NOMO-1 (cell line): ENCODE data around the gene DTL.

Source experiments
- DNase-seq, 2 experiments: peaks; one replicate each; lab custom pipeline; 2025; ENCODE audit not compliant: unreplicated experiment in 2 of 2; lab: John Stamatoyannopoulos, UW

Gene DTL

DNA sequence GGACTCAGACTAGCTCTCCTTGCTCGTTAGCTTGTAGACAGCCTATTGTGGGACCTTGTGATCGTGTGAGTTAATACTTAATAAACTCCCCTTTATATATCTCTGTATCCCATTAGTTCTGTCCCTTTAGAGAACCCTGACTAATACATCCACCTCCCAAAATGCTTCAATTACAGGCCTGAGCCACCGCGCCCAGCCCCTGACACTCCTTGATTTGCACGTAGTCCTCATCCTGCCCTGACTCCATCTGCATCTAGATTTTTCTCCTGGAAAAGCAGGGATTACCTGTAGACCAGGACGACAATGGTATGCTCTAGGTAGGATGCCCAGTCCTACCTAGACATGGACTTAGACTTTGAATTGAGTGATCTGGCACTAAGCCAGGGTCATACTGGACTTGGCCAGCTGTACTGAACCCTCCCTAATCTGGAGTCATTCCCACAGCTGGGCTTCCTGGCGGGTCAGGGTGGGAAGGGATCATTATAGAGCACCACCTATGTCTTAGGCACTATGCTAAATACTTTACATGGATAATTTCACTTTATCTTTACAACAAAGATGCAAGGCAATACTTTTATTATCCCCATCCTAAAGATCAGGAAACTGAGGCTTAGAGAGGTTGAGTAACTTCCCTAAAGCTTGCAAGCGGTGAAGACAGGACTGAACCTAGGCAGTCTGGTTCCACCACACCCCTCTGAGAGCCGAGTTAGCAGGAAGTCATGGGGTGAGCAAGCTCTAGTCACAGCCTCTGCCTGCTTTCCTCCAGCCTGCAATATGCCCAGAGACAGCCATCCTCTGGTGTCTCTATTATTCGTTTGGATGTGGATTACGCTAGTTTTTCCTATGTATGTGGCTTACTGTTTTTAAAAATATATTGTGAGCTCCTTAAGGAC, 89.4 kb downstream of the DTL start:
- peak; percentile 66 to 75 for DNase-seq

DNA sequence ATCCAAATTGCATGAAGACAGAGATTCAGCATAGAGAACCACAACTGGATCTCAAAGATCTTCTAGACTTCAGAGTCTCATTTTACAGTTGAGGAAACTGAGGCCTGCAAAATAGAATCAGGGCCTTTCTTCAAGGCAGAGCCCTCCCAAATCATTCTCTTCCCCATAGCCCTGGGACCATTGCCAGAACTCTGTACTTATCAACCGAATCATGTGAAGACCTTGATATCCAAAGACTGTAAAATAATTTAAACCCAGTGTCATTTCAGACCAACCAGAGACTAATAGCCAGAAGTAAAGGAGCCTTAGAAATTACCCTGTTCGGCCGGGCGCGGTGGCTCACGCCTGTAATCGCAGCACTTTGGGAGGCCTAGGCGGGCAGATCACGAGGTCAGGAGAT, 90.1 kb downstream of the DTL start:
- no peak for DNase-seq

DNA sequence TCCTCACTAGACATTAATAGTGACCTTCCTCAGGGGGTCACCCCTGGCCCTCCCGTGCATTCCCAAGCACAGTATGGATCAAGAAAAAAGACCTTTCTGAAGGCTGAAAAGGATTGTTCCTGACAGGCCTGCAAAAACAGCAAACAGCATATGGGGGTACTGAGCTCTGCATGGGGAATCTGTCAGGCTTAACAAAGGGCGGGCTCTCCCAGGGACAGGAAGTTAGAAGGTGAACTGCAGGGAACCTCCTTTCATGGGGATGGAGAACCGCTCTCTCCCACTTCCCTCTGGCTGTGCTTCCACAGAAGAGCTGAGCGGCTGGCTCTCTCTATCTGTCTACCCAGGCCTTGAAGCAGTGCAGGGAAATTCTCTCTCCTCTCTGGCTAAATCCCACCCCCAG, 91.7 kb downstream of the DTL start:
- no peak for DNase-seq

DNA sequence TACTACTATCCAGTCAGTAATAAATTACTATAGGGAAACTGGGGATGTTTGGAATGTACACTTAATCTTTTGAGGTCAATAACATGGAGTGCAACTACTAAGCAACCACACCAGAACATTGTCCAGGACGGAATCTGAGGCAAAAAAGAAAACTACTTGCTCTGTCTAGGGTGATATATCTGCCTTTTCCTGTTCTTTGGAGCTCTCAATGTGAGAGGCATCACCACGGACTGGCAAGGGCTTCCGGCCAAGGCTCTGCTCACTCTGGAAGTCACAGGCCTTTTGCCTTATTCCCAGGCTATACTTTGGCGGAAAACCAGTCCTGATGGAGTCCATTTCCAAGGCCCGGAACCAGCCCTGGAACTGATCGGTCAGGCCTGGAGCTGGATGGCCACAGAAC, 94.2 kb downstream of the DTL start:
- no peak for DNase-seq

DNA sequence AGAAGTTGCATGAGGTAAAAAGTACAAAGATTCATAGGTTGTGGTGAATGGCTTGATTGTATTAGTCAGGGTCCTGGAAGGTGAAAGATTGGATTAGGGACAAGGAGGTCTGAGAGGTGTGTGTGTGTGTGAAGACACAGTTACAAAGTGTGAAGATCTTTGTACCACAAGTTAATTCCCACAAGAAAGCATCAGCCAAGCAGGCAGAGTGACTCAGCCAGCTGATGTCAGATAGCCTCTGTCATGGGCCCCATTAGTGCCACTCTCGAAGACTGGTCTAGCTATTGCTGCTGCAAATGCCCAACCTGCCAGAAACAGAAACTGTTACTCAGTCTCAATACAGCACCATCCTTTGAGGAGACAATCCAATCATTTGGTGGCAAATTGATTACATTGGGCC, 96.5 kb downstream of the DTL start:
- no peak for DNase-seq

DNA sequence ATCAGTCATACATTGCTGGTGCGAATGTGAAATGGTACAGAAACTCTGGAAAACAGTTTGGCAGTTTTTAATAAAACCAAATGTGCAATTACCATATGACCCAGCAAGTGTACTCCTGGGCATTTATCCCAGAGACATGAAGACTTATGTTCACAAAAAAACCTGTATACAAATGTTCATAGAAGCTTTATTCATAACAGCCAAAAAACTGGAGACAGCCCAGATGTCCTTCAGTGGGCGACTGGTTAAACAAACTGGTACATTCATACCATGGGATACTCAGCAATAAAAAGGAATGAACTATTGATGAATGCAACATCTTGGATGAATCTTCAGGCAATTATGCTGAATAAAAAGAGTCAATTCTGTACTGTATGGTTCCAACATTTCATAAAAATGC, 97.8 kb downstream of the DTL start:
- no peak for DNase-seq

DNA sequence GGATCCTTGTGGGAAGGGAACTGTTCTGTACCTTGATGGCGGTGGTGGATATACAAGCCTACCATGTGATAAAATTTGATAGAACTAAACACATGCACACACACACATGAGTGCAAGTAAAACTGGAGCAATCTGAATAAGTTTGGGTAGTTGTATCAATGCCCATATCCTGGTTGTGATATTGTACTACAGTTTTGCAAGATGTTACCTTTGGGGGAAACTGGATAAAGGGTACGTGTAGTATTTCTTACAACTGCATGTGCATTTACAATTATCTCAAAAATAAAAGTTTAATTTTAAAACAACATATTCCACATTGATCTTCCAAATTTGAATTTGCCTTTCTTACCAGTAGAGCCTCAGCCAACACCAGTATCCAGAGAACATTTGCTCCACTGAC, 99.6 kb downstream of the DTL start:
- no peak for DNase-seq

DNA sequence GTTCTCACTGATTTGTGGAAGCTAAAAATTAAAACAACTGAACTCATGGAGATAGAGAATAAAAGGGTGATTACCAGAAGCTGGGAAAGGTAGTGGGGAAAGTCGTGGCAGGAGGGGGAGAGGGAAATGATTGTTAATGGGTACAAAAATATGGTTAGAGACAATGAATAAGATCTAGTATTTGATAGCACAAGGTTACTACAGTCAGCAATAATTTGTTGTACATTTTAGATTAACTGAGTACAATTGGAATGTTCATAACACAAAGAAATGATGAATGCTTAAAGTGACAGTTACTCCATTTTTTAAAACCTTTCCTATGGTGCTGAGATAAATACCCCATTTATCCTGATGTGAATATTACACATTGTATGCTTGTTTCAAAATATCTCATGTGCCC, 102.3 kb downstream of the DTL start:
- no peak for DNase-seq

DNA sequence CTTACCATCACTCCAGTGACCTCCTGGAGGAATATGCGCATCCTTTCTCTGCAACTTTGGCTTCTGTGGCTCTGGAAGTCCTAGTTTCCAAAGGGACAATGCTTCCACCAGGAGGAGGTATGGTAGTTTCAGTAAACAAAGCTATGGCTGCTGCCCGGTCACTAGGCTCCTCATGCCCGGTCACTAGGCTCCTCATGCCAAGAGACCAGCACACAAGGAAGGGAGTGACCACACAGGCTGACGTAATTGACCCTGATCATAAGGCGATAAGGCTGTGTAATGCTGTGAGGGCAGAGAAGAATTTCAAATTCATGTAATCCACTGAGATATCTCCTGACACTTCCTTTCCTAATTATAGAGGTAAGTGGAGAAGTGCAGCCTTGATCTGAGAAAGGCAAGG, 102.9 kb downstream of the DTL start:
- DNase-seq = no peak

DNA sequence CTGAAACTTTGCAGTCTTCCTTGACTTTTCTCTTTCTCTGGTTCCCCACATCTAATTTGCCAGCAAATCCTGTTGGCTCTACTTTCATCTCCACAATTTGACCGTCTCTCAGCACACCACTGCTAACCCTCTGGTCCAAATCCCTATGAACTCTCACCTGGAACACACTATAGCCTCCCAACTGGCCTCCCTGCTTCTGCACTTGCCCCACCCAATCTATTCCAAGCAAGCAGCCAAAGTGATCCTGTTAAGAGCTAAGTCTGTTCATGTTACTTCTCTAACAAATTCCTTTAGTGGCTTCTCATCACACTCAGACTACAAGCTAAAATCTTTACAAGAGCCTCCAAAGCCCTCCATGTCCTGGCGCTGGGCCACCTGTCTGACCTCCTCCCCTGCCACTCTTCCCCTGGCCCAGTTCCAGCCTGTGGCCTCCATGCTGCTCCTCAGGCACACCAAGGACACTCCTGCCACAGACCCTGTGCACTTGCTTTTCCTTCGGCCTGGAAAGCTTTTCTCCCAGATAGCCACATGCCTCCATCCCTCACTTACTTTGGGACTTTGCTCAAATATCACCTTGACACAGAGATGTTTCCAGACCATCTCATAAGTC, 104.1 kb downstream of the DTL start:
- no peak for DNase-seq

DNA sequence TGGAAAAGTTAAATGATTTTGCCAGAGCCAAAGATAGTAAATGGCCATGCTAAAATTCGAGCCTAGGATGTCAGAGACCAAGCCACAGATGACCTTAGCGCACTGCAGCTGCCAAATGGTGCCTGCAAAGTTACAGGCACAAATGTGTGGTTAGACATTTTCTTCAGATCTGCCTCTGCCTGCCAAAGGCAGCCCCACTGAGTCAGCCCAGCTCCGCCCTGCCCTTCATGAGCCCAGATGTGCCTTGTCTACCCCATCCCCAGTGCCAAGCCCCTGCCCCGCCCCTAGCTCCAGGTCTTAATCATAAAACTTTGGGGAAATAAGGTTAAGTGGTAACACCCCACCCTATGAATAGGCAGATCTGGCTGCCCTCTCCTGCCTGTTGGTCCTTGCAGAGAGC, 105.9 kb downstream of the DTL start:
- no peak for DNase-seq

DNA sequence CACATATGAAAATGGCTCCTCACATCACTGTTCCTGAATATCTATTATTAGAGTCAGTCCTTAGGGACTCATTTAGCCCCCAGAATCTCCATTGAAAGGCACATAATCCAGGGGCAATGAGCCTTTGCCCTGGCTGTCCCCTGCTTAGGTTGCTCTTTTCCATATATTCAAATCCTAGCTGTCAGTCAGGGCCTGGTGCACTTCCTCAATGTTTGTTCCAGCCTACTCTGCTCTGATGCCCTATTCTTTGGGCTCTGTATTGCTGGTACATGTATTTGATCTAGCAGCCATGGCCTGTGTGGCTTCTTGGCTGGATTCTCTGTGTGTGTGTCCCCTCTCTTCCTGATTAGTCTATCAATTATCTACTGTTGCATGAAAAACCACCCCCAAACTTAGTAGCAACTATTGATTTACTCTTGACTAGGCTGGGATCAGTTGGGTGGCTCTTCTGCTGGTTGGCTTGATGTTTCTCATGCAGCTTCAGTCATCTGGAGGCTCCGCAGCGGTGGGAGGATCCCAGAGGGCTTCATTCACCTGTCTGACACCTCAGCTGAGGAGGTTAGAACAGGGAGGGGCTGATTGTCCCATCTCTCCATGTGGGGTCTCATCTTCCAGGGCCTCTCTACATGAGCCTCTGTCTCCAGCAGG, 107.5 kb downstream of the DTL start:
- DNase-seq = no peak

DNA sequence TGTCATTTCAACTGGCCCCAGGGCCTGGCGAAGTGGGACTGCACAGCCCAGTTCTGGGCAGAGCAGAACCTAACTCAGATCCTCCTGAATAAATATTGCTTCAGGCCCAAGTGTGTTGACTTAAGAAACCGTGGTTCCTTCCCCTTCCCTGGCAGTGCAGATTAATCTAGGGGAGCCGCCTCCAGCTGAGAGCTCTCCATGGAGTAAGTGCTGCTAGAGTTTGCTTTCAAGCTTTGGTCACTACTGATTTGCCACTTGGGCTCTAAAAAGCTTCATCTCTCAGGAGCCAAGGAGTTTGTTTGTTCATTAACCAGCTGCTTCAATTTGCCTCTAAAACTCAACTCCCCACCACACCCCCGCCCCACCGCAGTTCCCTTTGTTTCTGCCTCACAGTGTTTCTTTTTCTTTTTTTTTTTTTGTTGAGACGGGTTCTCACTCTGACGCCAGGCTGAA, 112.1 kb downstream of the DTL start:
- DNase-seq = no peak

DNA sequence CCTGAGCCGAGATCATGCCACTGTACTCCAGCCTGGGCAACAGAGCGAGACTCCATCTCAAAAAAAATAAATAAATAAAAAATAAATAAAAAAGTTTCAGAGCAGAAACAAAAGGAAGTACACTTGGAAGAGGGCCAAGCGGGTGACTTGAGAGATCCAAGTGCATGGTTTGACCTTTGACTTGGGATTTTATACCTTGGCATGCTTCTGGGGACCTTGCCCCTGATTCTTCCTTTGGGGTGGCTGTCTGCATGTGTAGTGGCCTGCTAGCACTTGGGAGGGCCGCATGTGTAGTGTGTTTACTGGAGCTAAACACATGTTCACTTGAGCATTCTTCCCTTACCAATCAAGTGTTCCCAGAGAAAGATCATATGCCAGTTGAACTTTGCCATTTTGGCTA, 114.0 kb downstream of the DTL start:
- DNase-seq = no peak

DNA sequence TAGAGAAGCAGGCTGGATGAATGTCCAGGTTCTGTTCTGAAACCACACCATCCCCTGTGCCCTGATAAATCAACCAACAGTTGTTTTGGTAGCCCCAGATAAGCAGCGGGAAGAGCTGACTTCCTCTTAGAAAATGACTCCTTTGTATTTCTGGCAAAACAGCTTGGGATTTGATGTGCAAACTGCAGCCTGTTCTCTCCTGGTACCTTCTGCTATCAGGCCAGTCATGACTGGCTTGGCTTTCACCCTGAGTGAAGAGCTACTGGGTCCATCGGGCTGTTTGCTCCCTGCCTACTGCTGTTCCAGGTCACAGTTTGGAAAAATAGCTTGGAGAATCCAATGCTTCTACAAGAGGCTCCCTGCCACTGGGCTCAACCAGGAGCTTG, 116.8 kb downstream of the DTL start:
- DNase-seq = no peak

DNA sequence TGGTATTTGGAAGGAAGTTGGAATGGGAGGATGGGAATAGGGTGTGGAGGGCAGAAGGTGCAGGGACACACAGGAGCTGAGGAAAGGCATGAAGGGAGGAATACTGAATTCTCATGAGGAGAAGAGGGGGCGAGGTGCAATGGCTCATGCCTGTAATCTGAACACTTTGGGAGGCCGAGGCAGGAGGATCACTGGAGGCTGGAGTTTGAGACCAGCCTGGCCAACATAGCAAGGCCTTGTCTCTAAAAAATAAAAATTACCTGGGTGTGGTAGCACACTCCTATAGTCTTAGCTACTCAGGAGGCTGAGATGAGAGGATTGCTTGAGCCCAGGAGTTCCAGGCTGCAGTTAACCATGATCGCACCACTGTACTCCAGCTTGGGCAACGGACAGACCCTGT, 117.3 kb downstream of the DTL start:
- no peak for DNase-seq

DNA sequence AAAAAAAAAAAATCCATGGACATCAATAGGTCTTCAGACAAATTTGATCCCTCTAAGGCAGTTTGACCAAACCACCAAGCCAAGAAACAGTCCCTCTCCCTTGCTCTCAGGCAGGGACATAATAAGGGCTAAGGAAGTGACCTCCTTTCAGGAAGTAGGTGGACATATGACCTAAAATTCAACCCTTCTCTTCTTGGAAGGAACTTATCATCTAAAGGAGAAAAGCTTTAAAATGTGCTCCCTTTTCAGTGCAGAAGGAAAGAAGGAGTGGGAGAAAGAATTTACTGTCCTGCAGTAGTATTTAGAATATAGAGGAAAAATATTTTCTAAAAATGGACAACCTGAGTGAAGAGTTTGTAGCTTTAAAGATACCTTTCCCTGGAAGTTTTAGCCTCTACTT, 118.1 kb downstream of the DTL start:
- no peak for DNase-seq
